GM12878 (cell line): ENCODE data around the gene C19orf12.

Experiments
- CBX5 ChIP-seq: sonication (generic); IDR thresholded peaks from 2 replicates; pipeline ENCODE4 v1.6.1; 2016; ENCODE audit warnings: low read depth, moderate library complexity, mild to moderate bottlenecking, inconsistent platforms
- EP300 ChIP-seq, 2 experiments: fragments of 150-350 bp in 1 of 2; IDR thresholded peaks; 2 replicates each; pipeline ENCODE4 v1.6.1; 2011 to 2012; ENCODE audit warnings: low read depth in 2 of 2, low read length in 2 of 2, borderline replicate concordance in 1 of 2, improper control_type of control experiment in 1 of 2, inconsistent platforms in 1 of 2; ENCODE audit not compliant: control insufficient read depth in 1 of 2
- POU2F2 ChIP-seq: IDR thresholded peaks from 3 replicates; pipeline ENCODE4 v1.6.1; 2011; ENCODE audit warnings: low read depth, mild to moderate bottlenecking, low read length, borderline replicate concordance
- RFX5 ChIP-seq: IDR thresholded peaks from 2 replicates; pipeline ENCODE4 v1.6.1; 2011; ENCODE audit warnings: low read depth, low read length, improper control_type of control experiment

DNA sequence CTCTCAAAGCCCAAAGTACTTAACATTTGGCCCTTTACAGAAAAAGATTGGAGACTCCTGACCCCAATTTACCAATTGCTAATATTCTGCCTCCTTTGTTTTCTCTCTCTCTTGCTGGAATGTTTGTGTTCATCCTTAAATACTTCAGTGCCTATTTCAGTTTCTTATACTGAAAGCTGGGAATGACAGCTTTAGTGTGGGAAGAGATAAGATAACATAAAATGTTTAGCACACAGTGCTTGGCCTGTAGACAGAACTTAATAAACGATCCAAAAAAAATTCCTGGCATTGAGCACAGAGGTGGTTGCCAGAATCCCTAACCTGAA is 52.8 kb downstream of the C19orf12 start:
- TF ChIP-seq RFX5 (no peak), EP300 (IDR thresholded peaks at IDR 0.05; ENCODE audit: borderline replicate concordance in 1 of 2, control insufficient read depth in 1 of 2, low read depth in 2 of 2, low read length in 2 of 2) (no peak), CBX5 (no peak), POU2F2 (no peak)
